Esophagus squamous epithelium (tissue), 5 donors: ENCODE data around the gene MUTYH. TPM values are rescaled to one million over a fixed set of nuclear protein-coding genes. Genes with fewer than 3 reads are reported as not detected.

Experiments used
- DNase-seq: peaks from one replicate; lab custom pipeline; 2025; lab: John Stamatoyannopoulos, UW
- H3K27ac ChIP-seq, 4 donors: fragments of 200-600 bp; sonication (generic); one replicate each; pipeline ENCODE4 v1.5.1; 2016 to 2019; ENCODE audit warnings: mild to moderate bottlenecking in 1 of 4
- H3K27me3 ChIP-seq, 4 donors: fragments of 200-600 bp; sonication (generic); 1 replicate in 3 of 4; 2 replicates in 1 of 4; pipeline versions ENCODE4 v1.5.1 to v1.6.0; 2017 to 2021; ENCODE audit warnings: antibody characterized with exemption in 1 of 4
- H3K36me3 ChIP-seq, 3 donors: fragments of 200-600 bp; sonication (generic); one replicate each; pipeline ENCODE4 v1.5.1; 2016 to 2019
- H3K4me1 ChIP-seq, 3 donors: fragments of 200-600 bp; sonication (generic); one replicate each; pipeline ENCODE4 v1.5.1; 2017 to 2019
- H3K4me3 ChIP-seq, 4 donors: fragments of 200-600 bp; sonication (generic); 1 replicate in 3 of 4; 2 replicates in 1 of 4; pipeline ENCODE4 v1.5.1; 2016 to 2019; ENCODE audit warnings: mild to moderate bottlenecking in 2 of 4, moderate library complexity in 1 of 4
- H3K9me3 ChIP-seq, 3 donors: fragments of 200-600 bp; sonication (generic); one replicate each; pipeline ENCODE4 v1.5.1; 2016 to 2019
- POLR2A ChIP-seq, 4 donors: fragments of 450-650 bp; IDR thresholded peaks; one replicate each; pipeline ENCODE4 v1.6.1; 2017; ENCODE audit warnings: antibody characterized with exemption in 4 of 4, mild to moderate bottlenecking in 4 of 4, moderate library complexity in 3 of 4
- WGBS, 2 donors: methylation state at CpG; one replicate each; pipeline ENCODE4 v1.1.5; 2018; 5-methylcytosine and 5-hydroxymethylcytosine counted together
- intact Hi-C: fragments of 100-400 bp; cut with DNase I; formaldehyde crosslinking; loops from one replicate; pipeline ENCODE4 v1.15.0; 2022
- total RNA-seq, 4 donors: library from RNA; depleted of rRNA; stranded (reverse); fragments of >200 nt; gene quantifications; one replicate each; pipeline ENCODE4 v1.1.0, GENCODE V29; 2016
- TF ChIP-seq, protein P1 (sequence below), 6 experiments: fragments of 450-650 bp in 4 of 6; fragments of 200-600 bp in 2 of 6; sonication (generic) in 2 of 6; IDR thresholded peaks; one replicate each; pipeline ENCODE4 v1.5.1; 2016 to 2019; ENCODE audit warnings: antibody characterized with exemption in 6 of 6, mild to moderate bottlenecking in 4 of 6, moderate library complexity in 4 of 6
- donor health status: DM: yes; HTN: yes; CAD: no.

The MUTYH gene
- total RNA-seq, 4 donors from 2014 or later: 8.4 to 23.5 (median 19.1) TPM

DNA sequence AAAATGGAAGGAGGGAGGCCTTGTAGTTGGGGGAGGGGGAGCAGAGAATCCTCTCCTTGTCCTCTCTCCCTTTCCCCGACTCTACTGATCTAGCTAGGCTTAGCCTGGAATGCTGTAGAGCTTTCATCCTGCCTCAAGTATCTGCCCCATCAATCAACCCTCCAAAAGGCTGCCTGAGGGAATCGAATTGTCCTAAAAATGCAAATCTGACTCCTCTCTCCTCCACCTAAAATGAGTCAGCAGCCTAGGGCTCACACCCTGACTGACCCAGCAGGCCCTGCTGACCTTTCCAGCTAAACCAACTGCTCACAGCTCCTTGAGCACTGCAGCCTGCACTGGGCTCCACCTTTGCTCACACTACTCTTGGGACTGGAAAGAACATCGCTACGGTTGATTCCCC is 10.8 kb downstream of the MUTYH start:
- Histone ChIP-seq H3K27ac (peak overlapping the region in 3 of 4 donors; percentile 20 to 41 (median 30)), H3K4me1 (peaks cover 17 to 43% (median 19%) of the 10 kb centered on the region in 3 donors), H3K27me3 (no peaks in the 10 kb centered on the region), H3K36me3 (peaks cover 3 to 51% (median 6%) of the 10 kb centered on the region in 3 donors), H3K4me3 (no peak overlapping the region), H3K9me3 (no peaks in the 10 kb centered on the region)
- TF ChIP-seq, protein P1, sequence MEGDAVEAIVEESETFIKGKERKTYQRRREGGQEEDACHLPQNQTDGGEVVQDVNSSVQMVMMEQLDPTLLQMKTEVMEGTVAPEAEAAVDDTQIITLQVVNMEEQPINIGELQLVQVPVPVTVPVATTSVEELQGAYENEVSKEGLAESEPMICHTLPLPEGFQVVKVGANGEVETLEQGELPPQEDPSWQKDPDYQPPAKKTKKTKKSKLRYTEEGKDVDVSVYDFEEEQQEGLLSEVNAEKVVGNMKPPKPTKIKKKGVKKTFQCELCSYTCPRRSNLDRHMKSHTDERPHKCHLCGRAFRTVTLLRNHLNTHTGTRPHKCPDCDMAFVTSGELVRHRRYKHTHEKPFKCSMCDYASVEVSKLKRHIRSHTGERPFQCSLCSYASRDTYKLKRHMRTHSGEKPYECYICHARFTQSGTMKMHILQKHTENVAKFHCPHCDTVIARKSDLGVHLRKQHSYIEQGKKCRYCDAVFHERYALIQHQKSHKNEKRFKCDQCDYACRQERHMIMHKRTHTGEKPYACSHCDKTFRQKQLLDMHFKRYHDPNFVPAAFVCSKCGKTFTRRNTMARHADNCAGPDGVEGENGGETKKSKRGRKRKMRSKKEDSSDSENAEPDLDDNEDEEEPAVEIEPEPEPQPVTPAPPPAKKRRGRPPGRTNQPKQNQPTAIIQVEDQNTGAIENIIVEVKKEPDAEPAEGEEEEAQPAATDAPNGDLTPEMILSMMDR (IDR thresholded peaks at IDR 0.05): no peak
- TF ChIP-seq POLR2A (IDR thresholded peaks at IDR 0.05): no peak
- no peak for DNase-seq
- intact Hi-C loops: no loop called here
- WGBS, 2 donors: 47 to 86% methylated on average over 2 to 4 of the region's 4 CpGs

DNA sequence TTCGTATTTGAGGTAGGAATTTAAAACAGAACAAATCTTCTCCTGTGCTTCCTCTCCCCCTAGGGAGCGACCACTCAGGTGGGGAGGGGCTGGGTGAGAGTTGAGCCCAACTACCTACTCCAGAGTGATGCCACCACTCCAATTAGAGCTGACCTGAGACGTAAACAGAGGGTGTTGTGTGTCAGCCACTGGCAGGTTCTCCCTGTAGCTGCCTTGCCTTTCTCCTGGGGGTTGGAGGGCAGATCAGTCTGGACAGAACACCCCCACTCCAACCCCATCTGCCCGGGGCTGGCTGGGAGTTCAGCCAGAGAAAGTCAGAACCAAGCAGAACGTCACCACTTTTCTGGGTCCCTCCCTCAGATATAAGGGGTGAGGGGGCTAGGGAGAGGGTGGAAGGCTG is 11.6 kb downstream of the MUTYH start:
- Histone ChIP-seq H3K36me3 (peaks cover 3 to 43% (median 6%) of the 10 kb centered on the region in 3 donors), H3K27me3 (no peaks in the 10 kb centered on the region), H3K4me3 (no peak overlapping the region), H3K4me1 (peaks cover 17 to 38% (median 19%) of the 10 kb centered on the region in 3 donors), H3K9me3 (no peaks in the 10 kb centered on the region), H3K27ac (no peak overlapping the region)
- intact Hi-C loops: no loop called here
- TF ChIP-seq, protein P1 (IDR thresholded peaks at IDR 0.05): no peak
- no peak for TF ChIP-seq POLR2A (IDR thresholded peaks at IDR 0.05)
- no peak for DNase-seq
- WGBS, 2 donors: 77 to 82% methylated on average over 2 to 4 of the region's 5 CpGs

DNA sequence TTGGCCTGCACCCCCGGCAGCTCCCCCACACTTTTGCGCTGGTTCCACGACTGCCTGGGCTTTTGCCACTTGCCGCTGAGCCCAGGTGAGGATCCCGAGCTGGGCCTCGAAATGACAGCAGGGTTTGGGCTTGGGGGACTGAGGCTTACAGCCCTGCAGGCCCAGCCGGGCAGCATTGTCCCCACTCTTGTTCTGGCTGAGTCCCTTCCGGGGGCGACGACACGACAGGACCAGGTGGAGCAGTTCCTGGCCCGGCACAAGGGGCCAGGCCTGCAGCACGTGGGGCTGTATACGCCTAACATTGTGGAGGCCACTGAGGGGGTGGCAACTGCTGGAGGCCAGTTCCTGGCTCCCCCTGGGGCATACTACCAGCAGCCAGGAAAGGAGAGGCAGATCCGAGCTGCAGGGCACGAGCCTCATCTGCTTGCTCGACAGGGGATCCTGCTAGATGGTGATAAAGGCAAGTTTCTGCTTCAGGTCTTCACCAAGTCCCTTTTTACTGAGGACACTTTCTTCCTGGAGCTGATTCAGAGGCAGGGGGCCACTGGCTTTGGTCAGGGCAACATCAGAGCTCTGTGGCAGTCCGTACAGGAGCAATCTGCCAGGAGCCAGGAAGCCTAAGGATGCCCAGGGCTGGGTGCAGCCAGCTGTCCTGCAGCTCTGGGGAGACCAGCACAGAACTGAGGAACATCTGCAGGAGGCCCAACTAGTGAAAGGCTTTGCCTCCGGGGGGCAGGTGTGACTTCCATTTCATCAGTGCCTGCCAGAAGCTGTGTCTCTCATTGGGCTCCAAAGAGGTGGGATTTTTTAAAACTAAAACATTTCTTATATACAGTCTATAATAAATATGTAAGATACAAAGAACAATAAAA is 12.4 kb downstream of the MUTYH start:
- TF ChIP-seq, protein P1 (IDR thresholded peaks at IDR 0.05): no peak
- no peak for TF ChIP-seq POLR2A (IDR thresholded peaks at IDR 0.05)
- no peak for DNase-seq
- Histone ChIP-seq H3K4me3 (peak overlapping the region; percentile 41 to 68 (median 59)), H3K27ac (no peak overlapping the region), H3K9me3 (no peaks in the 10 kb centered on the region), H3K36me3 (peaks cover 3 to 35% (median 6%) of the 10 kb centered on the region in 3 donors), H3K4me1 (peaks cover 17 to 38% (median 19%) of the 10 kb centered on the region in 3 donors), H3K27me3 (no peaks in the 10 kb centered on the region)
- WGBS, 2 donors: 15 to 20% methylated on average over 1 of the region's 19 CpGs
- intact Hi-C loops: no loop called here

DNA sequence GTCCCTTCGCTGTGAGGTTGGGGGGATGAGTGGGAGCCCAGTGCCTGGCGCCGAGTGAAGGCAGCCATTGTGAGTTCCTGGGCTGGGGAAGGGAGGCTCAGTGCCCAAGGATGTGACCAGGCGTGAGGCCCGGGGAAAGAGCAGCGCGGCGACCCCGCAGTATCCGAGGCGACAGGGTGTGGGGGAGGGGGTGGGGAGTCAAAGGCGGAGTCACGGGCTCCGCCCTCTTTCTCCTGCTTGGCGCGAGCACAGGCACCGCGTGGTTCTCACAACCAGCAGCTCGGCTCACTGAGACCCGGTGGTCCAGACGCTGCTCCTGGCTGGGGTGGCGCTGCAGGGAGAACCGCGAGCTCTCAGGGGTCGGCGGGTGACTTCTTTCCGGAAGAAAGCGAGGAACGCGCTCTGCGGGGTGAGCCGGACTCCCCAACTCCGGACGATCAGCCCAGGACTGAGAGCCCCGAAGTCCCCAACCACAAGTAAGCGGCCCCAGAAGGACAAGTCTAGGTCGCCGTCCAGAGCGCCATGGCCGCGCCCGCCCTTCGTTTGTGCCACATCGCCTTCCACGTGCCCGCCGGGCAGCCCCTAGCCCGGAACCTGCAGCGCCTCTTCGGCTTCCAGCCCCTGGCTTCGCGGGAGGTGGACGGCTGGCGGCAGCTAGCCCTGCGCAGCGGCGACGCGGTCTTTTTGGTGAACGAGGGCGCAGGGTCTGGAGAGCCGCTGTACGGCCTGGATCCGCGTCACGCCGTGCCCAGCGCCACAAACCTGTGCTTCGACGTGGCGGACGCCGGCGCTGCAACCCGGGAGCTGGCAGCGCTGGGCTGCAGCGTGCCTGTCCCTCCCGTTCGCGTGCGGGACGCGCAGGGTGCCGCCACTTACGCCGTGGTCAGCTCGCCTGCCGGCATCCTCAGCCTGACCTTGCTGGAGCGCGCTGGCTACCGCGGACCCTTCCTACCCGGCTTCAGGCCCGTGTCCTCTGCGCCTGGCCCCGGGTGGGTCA is 13.3 kb downstream of the MUTYH start, which contains the start of gene HPDL:
TSS of gene HPDL (plus strand) at position 269 of the 997 bp plus-strand sequence. CDS start at position 523, 254 bp downstream.
- H3K27ac ChIP-seq: peak within 1 kb of the TSS in 2 of 4 donors; percentile 28 to 60
- H3K4me3 ChIP-seq: peak within 1 kb of the TSS; percentile 41 to 68 (median 59)
- intact Hi-C loops: no loop called here
- no peak for DNase-seq
- TF ChIP-seq POLR2A (IDR thresholded peaks at IDR 0.05): no peak
- TF ChIP-seq, protein P1 (IDR thresholded peaks at IDR 0.05): no peak
- H3K9me3 ChIP-seq: no peaks in the 10 kb centered on the region
- WGBS, 2 donors: 3% methylated on average over 6 to 12 of the region's 96 CpGs
- H3K4me1 ChIP-seq: peaks cover 17 to 38% (median 19%) of the 10 kb centered on the region in 3 donors
- H3K27me3 ChIP-seq: no peaks in the 10 kb centered on the region
- H3K36me3 ChIP-seq: peaks cover under 1 to 26% (median 3%) of the 10 kb centered on the region in 3 donors
